SU-DHL-6 (cell line): ENCODE data around the gene PPM1L.

Source experiments
- H2AFZ ChIP-seq: fragments of 200-600 bp; sonication (generic); 2 replicates; pipeline ENCODE4 v1.6.1; 2014; ENCODE audit warnings: low read depth, mild to moderate bottlenecking, moderate library complexity, mixed read lengths, antibody characterized with exemption, low read length; ENCODE audit not compliant: severe bottlenecking
- H3F3A ChIP-seq: fragments of 200-600 bp; shearing (Covaris generic); 2 replicates; pipeline ENCODE4 v1.6.0; 2016; ENCODE audit warnings: antibody characterized with exemption, mild to moderate bottlenecking; ENCODE audit not compliant: insufficient read depth
- H3K27ac ChIP-seq: fragments of 200-600 bp; sonication (generic); 2 replicates; pipeline ENCODE4 v1.5.1; 2016; ENCODE audit warnings: low read depth, mild to moderate bottlenecking, low read length, moderate library complexity, mixed read lengths
- H3K27me3 ChIP-seq: fragments of 200-600 bp; sonication (generic), shearing (Covaris generic); 2 replicates; pipeline ENCODE4 v1.6.0; 2014; ENCODE audit warnings: mild to moderate bottlenecking, low read length
- H3K36me3 ChIP-seq: fragments of 200-600 bp; sonication (generic); 2 replicates; pipeline ENCODE4 v1.6.1; 2014; ENCODE audit warnings: mild to moderate bottlenecking, low read length, mixed read lengths
- H3K4me2 ChIP-seq: fragments of 300-600, 200-600 bp; shearing (Covaris generic), sonication (generic); 2 replicates; pipeline ENCODE4 v1.6.0; 2014; ENCODE audit warnings: low read length, low read depth, mild to moderate bottlenecking; ENCODE audit not compliant: poor library complexity, severe bottlenecking
- H3K4me3 ChIP-seq: fragments of 200-600 bp; sonication (generic); 2 replicates; pipeline ENCODE4 v1.5.1; 2014; ENCODE audit warnings: antibody characterized with exemption, low read length, mild to moderate bottlenecking, mixed read lengths; ENCODE audit not compliant: insufficient read depth, poor library complexity, severe bottlenecking
- H3K79me2 ChIP-seq: fragments of 200-600 bp; sonication (generic); 2 replicates; pipeline ENCODE4 v1.6.1; 2014; ENCODE audit warnings: mild to moderate bottlenecking, low read length, moderate library complexity; ENCODE audit not compliant: insufficient read depth
- H3K9ac ChIP-seq: fragments of 200-600 bp; sonication (generic); 2 replicates; pipeline ENCODE4 v1.7.0; 2014; ENCODE audit warnings: mild to moderate bottlenecking, low read length
- H3K9me2 ChIP-seq: fragments of 200-600 bp; sonication (generic); replicated peaks from 2 replicates; pipeline ENCODE4 v1.6.1; 2014; ENCODE audit warnings: low read length; ENCODE audit not compliant: insufficient read depth
- H3K9me3 ChIP-seq: fragments of 200-600 bp; sonication (generic); 2 replicates; pipeline ENCODE4 v1.6.1; 2014; ENCODE audit warnings: low read length, mixed read lengths; ENCODE audit not compliant: insufficient read depth
- H4K20me1 ChIP-seq: fragments of 200-600 bp; sonication (generic); 2 replicates; pipeline ENCODE4 v1.6.1; 2014; ENCODE audit warnings: low read depth, mild to moderate bottlenecking, antibody characterized with exemption, low read length, moderate library complexity, mixed read lengths
- CTCF ChIP-seq: fragments of 200-600 bp; sonication (generic); IDR thresholded peaks from one replicate; pipeline ENCODE4 v1.5.1; 2017; ENCODE audit warnings: antibody characterized with exemption, mild to moderate bottlenecking, low read length, moderate library complexity; ENCODE audit not compliant: insufficient read depth, poor library complexity, severe bottlenecking
- EZH2phosphoT487 ChIP-seq: fragments of 200-600 bp; sonication (generic), shearing (Covaris generic); conservative IDR thresholded peaks from 2 replicates; pipeline ENCODE4 v1.6.1; 2018; ENCODE audit warnings: mild to moderate bottlenecking, antibody characterized with exemption, low read length, moderate library complexity, mixed read lengths

PPM1L gene

GRCh38 chr3:160810362-160811236 lies 54.6 kb downstream of the PPM1L start:
- Histone ChIP-seq H3K27me3 (no peaks in the 10 kb centered on the region), H3K9me2 (no peaks in the 10 kb centered on the region), H3K4me2 (no peak overlapping the region), H3F3A (no peaks in the 10 kb centered on the region), H3K4me3 (no peak overlapping the region), H3K79me2 (no peaks in the 10 kb centered on the region), H2AFZ (no peak overlapping the region), H3K9me3 (no peaks in the 10 kb centered on the region), H3K9ac (no peak overlapping the region), H4K20me1 (no peaks in the 10 kb centered on the region), H3K36me3 (no peaks in the 10 kb centered on the region), H3K27ac (no peak overlapping the region)
- no peak for TF ChIP-seq CTCF
- TF ChIP-seq EZH2phosphoT487, result no peak

- H2AFZ ChIP-seq, result no peak overlapping the region
- H3K9me3 ChIP-seq, result no peaks in the 10 kb centered on the region
- no peaks in the 10 kb centered on the region for H4K20me1 ChIP-seq
- H3K27ac ChIP-seq, result no peak overlapping the region
- H3F3A ChIP-seq, result no peaks in the 10 kb centered on the region
- no peaks in the 10 kb centered on the region for H3K79me2 ChIP-seq
- H3K4me2 ChIP-seq, result no peak overlapping the region
- TF ChIP-seq EZH2phosphoT487, result no peak
- no peak for TF ChIP-seq CTCF
- no peak overlapping the region for H3K4me3 ChIP-seq
- H3K36me3 ChIP-seq, result no peaks in the 10 kb centered on the region
- H3K27me3 ChIP-seq, result no peaks in the 10 kb centered on the region
- H3K9me2 ChIP-seq, result no peaks in the 10 kb centered on the region
- H3K9ac ChIP-seq, result no peak overlapping the region
These were observed 55.2 kb downstream of the PPM1L start for GRCh38 chr3:160811237-160811548.

GRCh38 chr3:160812304-160812703 lies 56.3 kb downstream of the PPM1L start:
- Histone ChIP-seq H3K9me2 (no peaks in the 10 kb centered on the region), H3K9me3 (no peaks in the 10 kb centered on the region), H3K9ac (no peak overlapping the region), H3K4me3 (no peak overlapping the region), H3F3A (no peaks in the 10 kb centered on the region), H3K36me3 (no peaks in the 10 kb centered on the region), H3K4me2 (no peak overlapping the region), H3K79me2 (no peaks in the 10 kb centered on the region), H4K20me1 (no peaks in the 10 kb centered on the region), H3K27ac (no peak overlapping the region), H3K27me3 (no peaks in the 10 kb centered on the region), H2AFZ (no peak overlapping the region)
- TF ChIP-seq CTCF, result no peak
- TF ChIP-seq EZH2phosphoT487, result no peak
